GM12872 (cell line): ENCODE data around the gene COTL1.
A peak's percentile ranks its signal among the peaks of the same experiment; 100 is the strongest.

Experiments used
- CTCF ChIP-seq: IDR thresholded peaks from 3 replicates; pipeline ENCODE4 v1.5.1; 2011; ENCODE audit warnings: low read depth, mild to moderate bottlenecking, low read length, moderate library complexity; ENCODE audit not compliant: insufficient read depth

The COTL1 gene

GRCh38 chr16:84617041-84617790 lies 662 bp downstream of the COTL1 start:
- peak; percentile 14; the same call in 1 of the 3 replicates for TF ChIP-seq CTCF

GRCh38 chr16:84616515-84616914 lies 1.4 kb downstream of the COTL1 start:
- TF ChIP-seq CTCF, result no peak

- TF ChIP-seq CTCF, result no peak
Measured at GRCh38 chr16:84614968-84615813, 2.7 kb downstream of the COTL1 start.

- TF ChIP-seq CTCF, result no peak
Measured at GRCh38 chr16:84614623-84614967, 3.3 kb downstream of the COTL1 start.

- TF ChIP-seq CTCF, result no peak
Measured at GRCh38 chr16:84614073-84614459, 3.8 kb downstream of the COTL1 start.

GRCh38 chr16:84613408-84614072 lies 4.3 kb downstream of the COTL1 start:
- no peak for TF ChIP-seq CTCF

- TF ChIP-seq CTCF, result no peak
Measured at GRCh38 chr16:84612686-84613085, 5.2 kb downstream of the COTL1 start.
